Stimulated activated effector memory CD8-positive, alpha-beta T cell treated with anti-CD3 and anti-CD28 coated beads, Interleukin-12 subunit alpha, Interleukin-12 subunit beta, amount 100 ng/mL, for 72 hours (primary cell): ENCODE data around the gene EPHB3.

Experiments
- ATAC-seq: fragments of 150-1000 bp; cut with Tn5 transposase; 2 replicates; pipeline ENCODE4 v1.10.0; 2021
- DNase-seq, 2 donors: peaks; one replicate each; pipeline ENCODE4 v3.0.0; 2021 to 2022; ENCODE audit warnings: low spot score in 2 of 2
- H3K27ac Mint-ChIP-seq: one replicate; pipeline ENCODE4 v1.8.0; 2022; ENCODE audit warnings: mild to moderate bottlenecking, mixed read lengths
- H3K36me3 Mint-ChIP-seq: one replicate; pipeline ENCODE4 v1.8.0; 2022; ENCODE audit warnings: mild to moderate bottlenecking, mixed read lengths
- H3K4me1 Mint-ChIP-seq: one replicate; pipeline ENCODE4 v1.8.0; 2022; ENCODE audit warnings: mixed read lengths
- H3K4me3 Mint-ChIP-seq: one replicate; pipeline ENCODE4 v1.8.0; 2022; ENCODE audit warnings: mild to moderate bottlenecking, mixed read lengths
- H3K9me3 Mint-ChIP-seq: one replicate; pipeline ENCODE4 v1.8.0; 2022; ENCODE audit warnings: mixed read lengths

The EPHB3 gene

DNA sequence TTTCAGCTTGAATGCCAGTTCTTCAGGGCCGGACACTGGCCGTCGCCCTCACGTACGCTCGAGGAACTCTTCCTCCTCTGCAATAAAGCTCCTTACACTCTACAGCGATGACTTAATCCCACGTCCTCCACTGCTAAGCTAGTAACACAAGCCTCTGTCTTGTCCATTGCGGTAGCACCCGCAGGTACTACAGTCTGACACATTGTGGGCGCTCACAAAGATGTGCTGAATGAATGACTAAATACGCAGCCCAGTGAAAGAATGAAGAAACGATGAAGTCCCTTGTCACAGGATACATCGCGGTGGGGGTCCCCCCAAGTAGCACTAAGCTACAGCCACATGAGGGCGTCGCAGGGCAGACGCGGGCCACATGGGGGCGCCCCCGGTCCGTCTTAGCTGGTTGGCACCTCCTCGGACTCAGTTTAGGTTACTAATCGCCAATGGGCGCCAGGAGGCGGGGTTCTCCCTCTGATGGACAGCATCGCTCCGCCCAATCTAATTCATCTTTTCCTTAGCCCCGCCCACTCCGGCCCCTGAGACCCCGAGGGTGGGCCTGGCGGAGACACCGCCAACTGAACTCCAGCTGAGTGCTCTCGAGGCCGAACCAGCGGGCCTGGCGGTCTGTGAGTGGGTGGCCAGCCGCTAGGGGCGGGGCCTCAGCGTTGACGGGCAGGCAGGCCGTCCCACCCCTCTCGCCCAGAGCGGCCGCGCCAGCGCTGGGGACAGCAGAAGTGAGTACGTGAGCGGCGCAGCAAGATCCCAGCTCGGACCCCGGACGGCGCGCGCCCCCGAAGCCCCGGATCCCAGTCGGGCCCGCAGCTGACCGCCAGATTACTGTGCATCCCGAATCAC lies at the start of gene EPHB3:
EPHB3 (plus strand) TSS at position 725 of the 852 bp plus-strand sequence. CDS start 451 bp downstream, outside the sequence.
- peak within 1 kb of the TSS; percentile 61 for H3K4me3 Mint-ChIP-seq
- ATAC-seq (peak; percentile 90), DNase-seq (peak; percentile 92 to 96)
- H3K9me3 Mint-ChIP-seq: no peaks in the 10 kb centered on the region
- peaks cover 11% of the 10 kb centered on the region for H3K4me1 Mint-ChIP-seq
- no peaks in the 10 kb centered on the region for H3K36me3 Mint-ChIP-seq
- H3K27ac Mint-ChIP-seq: peak within 1 kb of the TSS; percentile 18

DNA sequence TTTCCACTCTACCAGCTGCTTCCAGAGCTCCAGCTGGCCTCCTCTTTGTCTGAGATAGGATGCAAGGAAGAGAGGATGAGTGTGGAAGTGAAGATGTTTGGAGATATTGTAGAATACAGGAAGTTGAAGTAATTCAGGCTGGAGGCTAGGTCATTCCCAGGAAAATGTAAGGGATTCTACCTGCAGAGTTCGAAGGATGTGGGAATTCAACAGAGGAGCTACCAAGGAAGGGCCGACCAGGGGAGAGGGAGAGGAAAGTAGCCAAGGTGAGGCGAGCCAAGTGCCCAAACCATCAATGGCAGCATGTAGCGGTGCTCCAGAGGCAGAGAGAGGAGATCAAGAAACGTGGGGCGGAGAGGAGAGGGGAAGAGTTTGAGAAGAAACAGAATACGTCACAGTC lies 49.0 kb upstream of the EPHB3 start:
- ATAC-seq (no peak), DNase-seq (peak in 1 of 2 donors; percentile 36)
- Mint-ChIP-seq H3K27ac (no peak overlapping the region), H3K4me1 (peaks cover 18% of the 10 kb centered on the region), H3K9me3 (no peaks in the 10 kb centered on the region), H3K36me3 (no peaks in the 10 kb centered on the region), H3K4me3 (peak overlapping the region; percentile 47)

DNA sequence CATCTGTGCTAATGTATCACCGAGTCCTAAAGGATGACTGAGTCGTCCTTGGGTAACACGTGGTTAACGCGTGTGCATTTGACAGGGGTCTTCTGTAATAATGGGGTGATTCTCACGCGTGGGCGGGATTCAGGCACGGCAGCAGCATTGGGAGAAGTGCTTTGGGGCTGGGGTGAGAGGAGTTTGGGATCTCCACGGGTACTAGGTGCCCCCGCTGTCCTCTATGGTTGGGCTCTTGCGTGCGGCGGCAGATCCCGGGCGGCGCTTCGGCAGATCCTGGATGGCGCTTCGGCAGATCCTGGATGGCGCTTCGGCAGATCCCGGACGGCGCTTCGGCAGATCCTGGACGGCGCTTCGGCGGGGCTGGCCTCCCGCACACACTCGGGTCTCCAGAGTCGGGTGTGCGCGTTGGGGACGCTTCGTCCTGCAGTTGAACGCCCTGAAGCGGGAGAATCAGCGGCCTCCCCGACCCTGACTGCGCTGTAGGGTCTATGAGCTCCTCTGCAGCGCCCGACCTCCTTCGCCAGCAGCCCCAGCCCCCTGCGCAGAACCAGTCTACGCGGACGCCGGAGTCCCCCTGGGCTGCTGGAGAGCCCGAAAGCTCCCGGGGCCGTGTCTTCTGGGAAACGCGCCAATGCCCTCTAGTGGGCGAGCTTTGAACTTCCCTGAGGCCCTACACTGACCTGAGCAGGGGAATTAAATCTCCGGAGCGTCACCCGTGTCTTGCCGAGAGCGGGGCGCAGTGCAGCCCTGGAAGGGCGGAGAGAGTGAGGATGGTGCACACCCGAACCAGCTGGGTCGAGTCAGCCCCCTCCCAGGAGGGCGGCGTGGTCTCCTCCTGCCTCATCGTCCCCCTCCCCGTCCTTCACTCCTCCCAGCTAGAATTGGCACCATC lies 48.1 kb upstream of the EPHB3 start:
- peak; percentile 77 to 90 for DNase-seq
- ATAC-seq: peak; percentile 96
- no peaks in the 10 kb centered on the region for H3K9me3 Mint-ChIP-seq
- H3K4me1 Mint-ChIP-seq: peaks cover 18% of the 10 kb centered on the region
- H3K27ac Mint-ChIP-seq: no peak overlapping the region
- no peaks in the 10 kb centered on the region for H3K36me3 Mint-ChIP-seq
- H3K4me3 Mint-ChIP-seq: peak overlapping the region; percentile 47

DNA sequence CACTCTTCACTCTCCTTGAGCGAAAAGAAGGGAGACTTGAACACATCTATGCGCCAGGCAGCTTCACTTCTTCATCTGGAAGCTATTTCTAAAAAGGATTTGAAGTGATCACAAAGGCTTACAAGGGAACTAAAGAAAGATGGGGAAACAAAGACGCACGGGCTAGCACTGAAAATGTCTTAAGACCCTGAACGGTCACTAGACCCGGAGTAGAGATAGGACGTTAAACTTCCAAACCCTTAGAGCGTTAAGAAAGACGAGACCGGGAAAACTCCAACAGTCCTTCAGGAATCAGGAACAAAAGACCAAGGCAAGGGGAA lies 47.5 kb upstream of the EPHB3 start:
- H3K9me3 Mint-ChIP-seq: no peaks in the 10 kb centered on the region
- peak overlapping the region; percentile 47 for H3K4me3 Mint-ChIP-seq
- ATAC-seq: no peak
- no peak overlapping the region for H3K27ac Mint-ChIP-seq
- H3K4me1 Mint-ChIP-seq: peaks cover 18% of the 10 kb centered on the region
- DNase-seq: no peak
- H3K36me3 Mint-ChIP-seq: no peaks in the 10 kb centered on the region

DNA sequence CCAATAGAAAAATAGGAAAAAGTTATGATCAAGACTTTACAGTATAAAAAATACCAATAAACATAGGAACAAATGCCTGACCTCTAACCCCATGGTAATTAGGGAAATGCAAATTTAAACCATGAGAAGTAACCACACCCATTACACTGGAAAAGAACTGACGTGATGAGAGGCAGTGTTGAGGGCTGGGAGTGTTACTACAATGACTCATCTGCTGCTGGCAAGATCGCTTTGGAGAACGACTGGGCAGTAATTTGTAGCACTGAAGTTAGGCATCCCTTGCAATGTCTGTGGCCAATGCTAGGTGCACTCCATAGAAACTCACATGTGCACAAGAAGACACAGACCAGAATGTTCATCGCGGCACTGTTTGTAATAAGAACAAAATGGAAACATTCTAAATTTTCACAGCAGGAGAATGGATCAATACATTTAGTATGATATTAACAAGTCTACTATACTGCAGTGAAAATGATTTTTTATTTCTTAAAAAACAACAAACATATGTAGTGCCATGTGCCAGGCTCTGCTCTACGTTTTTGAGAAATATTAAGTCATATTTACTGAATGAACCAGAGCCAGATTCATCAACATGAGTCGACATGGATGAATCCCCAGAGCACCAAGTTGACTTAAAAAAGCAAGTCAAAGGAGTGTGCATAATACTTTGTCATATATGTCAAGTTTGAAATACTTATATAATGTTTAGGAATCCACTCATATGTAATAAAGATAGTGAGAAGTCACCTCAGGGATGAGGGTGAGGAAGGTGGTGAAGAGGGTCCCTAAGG lies 37.6 kb upstream of the EPHB3 start:
- no peaks in the 10 kb centered on the region for H3K9me3 Mint-ChIP-seq

DNA sequence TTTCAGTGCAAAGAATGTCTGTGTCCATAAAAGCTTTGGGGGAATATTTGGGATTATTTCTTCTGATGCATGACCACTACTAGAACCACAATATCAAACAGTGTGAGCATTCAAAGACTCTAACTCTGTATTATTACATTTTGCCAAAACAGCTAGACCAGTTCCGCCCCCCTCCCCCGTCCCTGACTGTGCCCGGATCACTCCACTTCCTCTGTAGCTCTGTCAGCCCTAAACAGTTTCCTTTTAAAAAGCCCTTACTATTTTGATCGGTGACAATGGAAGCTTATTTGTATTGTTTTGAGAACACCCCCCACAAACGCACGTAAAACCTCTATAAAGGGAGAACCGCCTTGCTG lies 36.6 kb upstream of the EPHB3 start:
- peak overlapping the region; percentile 73 for H3K4me3 Mint-ChIP-seq
- no peaks in the 10 kb centered on the region for H3K36me3 Mint-ChIP-seq
- peak; percentile 74 for ATAC-seq
- peak overlapping the region; percentile 64 for H3K27ac Mint-ChIP-seq
- DNase-seq: no peak
- H3K4me1 Mint-ChIP-seq: no peaks in the 10 kb centered on the region
- no peaks in the 10 kb centered on the region for H3K9me3 Mint-ChIP-seq

More for the DNA sequence above, 37.6 kb upstream of the EPHB3 start:
- peak overlapping the region; percentile 73 for H3K4me3 Mint-ChIP-seq
- H3K36me3 Mint-ChIP-seq: no peaks in the 10 kb centered on the region
- DNase-seq: no peak
- H3K27ac Mint-ChIP-seq: no peak overlapping the region
- peak; percentile 72 for ATAC-seq
- no peaks in the 10 kb centered on the region for H3K4me1 Mint-ChIP-seq

DNA sequence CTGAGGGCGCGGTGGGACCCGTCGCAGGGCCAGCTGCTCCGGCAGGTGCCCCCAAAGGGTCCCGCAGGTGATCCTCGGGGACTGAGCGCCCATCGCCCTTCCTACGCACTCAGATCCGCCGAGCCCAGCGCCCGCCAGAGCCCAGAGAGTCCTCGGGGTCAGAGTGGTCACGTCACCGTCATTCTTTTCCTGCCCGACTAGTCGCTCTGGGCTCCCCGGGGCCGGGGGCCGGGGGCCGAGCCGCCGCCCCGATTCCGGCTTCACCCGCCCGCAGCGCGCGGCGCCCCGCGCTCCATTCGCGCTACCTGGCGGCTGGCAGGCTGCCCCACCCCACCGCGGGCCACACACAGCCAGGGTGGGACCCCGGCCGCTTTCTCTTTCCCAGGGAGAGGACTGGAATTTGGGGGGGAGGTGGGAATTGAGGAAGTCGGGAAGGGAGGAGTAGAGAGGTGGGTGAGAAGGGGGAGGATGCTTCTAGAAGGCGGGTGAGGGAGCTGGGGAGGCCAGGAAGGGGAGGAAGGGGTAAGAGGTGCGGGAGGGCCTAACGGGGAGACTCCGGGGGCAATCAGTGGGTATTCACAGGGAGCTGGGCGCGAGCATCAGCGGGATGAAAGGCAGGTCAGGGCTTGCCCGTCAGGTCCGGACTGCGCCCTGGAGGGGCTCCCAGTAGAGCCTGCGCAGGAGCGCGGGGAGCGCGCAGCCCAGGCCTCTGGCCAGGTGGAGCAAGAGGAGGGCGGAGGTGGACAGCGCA lies 36.1 kb upstream of the EPHB3 start:
- H3K4me3 Mint-ChIP-seq: peak overlapping the region; percentile 73
- peak; percentile 60 for ATAC-seq
- H3K27ac Mint-ChIP-seq: peak overlapping the region; percentile 64
- no peaks in the 10 kb centered on the region for H3K4me1 Mint-ChIP-seq
- no peak for DNase-seq
- no peaks in the 10 kb centered on the region for H3K36me3 Mint-ChIP-seq
- no peaks in the 10 kb centered on the region for H3K9me3 Mint-ChIP-seq

DNA sequence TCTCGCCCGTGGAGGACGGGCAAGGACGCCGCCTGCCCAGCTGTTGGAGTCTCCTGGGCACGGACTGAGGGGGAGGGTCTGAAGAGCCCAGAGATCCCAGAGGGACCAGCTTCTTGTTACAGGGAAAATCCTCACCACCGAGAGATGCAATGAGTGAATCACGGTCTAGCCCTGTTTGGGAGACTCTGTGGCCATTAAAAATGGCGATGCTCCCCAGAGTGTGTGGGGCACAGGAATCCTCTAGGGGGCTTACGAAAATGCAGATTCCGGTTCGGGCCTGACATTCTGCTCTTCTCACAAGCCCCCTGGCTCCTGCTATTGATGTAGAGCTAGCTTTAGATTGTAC lies 35.5 kb upstream of the EPHB3 start:
- DNase-seq: no peak
- no peaks in the 10 kb centered on the region for H3K36me3 Mint-ChIP-seq
- no peak for ATAC-seq
- H3K4me3 Mint-ChIP-seq: peak overlapping the region; percentile 73
- no peak overlapping the region for H3K27ac Mint-ChIP-seq
- H3K4me1 Mint-ChIP-seq: no peaks in the 10 kb centered on the region
- H3K9me3 Mint-ChIP-seq: no peaks in the 10 kb centered on the region

DNA sequence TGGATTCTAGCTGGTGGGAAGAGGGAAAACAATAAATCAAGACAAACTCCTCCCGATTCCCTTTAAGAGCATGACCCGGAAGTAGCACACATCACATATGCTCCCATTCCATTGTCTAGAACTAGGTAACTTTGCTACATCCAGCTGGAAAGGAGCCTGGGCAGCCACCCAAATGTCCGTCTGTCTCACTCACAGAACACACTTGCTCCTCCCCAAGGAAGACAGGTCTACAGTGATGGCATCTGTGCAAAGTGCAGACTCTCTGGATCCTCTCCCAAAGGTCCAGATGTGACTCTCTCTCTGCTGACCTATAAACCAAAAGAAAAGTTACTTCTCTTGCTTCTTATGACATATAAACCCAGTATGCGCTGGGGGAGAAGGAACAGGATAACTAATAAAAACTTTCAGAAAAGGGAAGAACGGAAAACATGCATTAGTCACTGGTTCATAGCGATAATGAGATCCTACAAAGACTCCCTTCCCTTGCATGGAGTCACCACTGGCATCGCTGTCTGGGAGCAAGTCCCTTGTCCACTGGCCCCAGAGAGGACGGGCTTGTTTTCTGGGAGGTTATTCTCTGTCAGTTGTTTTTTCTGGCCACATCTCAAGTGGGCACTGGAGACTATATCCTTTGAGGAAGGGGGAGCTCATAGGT lies 29.8 kb upstream of the EPHB3 start:
- no peak overlapping the region for H3K27ac Mint-ChIP-seq
- ATAC-seq: no peak

DNA sequence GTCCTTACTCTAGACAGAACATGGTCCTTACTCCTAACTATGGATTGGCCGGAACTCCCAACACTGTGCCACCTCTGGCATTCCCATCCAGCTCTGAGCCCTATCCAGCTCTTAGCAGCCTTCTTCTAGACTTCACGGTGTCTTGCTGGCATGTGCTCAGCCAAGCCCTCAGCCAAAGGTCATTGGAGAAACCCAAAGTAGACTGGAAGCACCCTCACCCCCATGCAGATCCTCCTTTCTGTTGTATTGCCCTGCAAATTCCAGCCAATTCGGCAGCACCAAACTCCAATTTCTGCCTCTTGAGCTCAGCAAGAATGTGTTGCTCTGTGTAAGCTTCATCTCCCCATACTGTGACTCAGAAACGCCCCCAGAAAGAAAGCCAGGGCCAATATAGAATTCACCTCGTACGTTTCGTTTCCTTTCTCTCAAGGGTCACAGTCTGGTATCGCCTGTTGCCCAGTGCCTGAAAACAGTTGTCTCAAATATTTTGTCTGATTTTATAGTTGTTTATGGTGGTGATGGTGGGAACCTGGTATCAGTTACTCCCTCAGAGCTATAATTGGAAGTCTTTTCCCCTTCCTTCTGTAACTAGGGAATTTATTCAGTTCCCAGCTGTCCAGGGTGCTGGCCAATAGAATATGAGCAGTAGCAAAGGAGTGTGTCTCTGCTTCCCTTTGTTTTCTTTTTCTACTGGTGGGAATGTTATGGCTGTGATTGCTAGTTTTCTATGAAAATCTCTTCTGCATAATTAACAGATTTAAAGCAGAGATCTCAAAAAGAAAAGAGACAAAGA lies 28.4 kb upstream of the EPHB3 start:
- Mint-ChIP-seq H3K27ac (no peak overlapping the region), H3K4me1 (no peaks in the 10 kb centered on the region), H3K4me3 (no peak overlapping the region), H3K9me3 (no peaks in the 10 kb centered on the region), H3K36me3 (no peaks in the 10 kb centered on the region)
- peak in 1 of 2 donors; percentile 22 for DNase-seq
- no peak for ATAC-seq

More for the DNA sequence above, 29.8 kb upstream of the EPHB3 start:
- Mint-ChIP-seq H3K36me3 (no peaks in the 10 kb centered on the region), H3K9me3 (no peaks in the 10 kb centered on the region), H3K4me1 (no peaks in the 10 kb centered on the region), H3K4me3 (no peak overlapping the region)
- DNase-seq: peak in 1 of 2 donors; percentile 35

DNA sequence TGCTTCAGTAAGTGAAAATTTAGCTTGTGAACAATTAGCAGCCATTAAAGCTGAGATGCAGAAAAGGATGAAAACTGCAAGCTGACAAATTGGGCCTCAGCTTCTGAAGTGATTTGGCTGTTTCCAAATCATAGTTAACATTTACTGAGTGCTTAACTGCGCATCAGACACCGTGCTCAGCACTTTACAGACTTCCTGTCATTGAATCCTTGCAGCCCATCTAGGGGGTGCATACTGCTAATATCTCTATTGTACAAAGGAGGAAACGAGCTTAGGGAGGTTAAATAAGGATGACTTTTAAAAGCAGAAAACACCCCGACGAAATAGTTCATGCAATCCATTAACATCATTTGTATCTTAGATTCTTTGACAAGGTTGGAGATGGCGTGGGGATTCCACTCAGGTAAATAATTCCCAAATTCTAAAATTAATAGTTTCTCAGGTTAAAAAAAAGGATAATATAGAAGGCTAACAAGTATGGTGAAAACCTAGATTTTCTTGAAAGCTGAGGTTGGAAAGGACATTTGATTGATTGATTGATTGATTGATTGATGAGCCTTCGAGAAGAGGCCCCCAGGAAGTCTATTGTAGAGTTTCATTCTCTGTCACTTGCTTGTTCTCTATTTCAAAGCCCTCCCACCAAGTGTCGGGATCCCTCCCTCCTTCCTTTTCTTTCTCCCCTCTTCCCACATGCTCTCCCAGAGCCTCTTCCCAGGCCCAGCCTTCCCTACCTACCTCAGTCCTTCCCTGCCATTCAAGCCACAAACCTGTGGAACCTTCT lies 23.5 kb upstream of the EPHB3 start:
- Mint-ChIP-seq H3K36me3 (no peaks in the 10 kb centered on the region), H3K27ac (no peak overlapping the region), H3K4me3 (no peak overlapping the region), H3K4me1 (no peaks in the 10 kb centered on the region), H3K9me3 (no peaks in the 10 kb centered on the region)
- no peak for DNase-seq
- no peak for ATAC-seq

DNA sequence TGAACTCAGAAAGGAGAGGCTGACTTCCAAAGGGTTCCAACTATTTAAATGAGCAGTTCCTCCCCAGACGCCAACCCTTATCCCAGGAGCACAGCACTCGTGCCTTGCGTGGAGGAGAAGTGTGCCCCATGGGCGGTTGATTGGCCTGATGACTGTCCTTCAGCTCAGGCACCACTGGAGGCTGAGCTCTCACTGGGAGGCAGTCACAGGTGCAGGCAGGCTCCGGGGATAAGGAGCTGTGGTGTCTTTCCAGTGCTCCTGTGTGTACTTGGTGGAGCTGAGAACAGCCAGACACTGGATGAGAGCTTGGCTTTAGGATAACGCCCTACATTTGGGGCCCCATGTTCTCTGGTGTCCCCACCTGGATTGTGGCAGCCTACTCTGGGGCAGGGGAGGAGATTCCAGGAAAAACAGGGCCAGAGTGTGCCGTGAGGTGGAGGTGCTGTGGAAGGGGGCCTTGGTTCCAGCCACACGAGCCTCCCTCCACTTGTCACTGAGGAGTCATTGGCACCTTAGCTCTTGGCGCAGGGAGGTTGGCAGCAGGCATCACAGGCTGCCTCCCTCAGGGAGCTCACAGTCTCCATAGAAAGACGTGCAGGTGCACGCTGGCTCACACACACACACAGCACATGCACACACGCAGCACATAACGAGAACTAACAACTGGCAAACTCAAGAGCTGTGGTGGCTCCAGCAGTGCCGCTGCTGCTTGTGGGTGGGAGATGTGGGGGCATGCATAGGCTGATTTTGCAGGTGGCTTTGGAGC lies 22.7 kb upstream of the EPHB3 start:
- no peak overlapping the region for H3K4me3 Mint-ChIP-seq
- H3K27ac Mint-ChIP-seq: no peak overlapping the region
- peaks cover 4% of the 10 kb centered on the region for H3K4me1 Mint-ChIP-seq
- no peaks in the 10 kb centered on the region for H3K9me3 Mint-ChIP-seq
- DNase-seq: peak in 1 of 2 donors; percentile 43
- peak; percentile 26 for ATAC-seq
- H3K36me3 Mint-ChIP-seq: no peaks in the 10 kb centered on the region
